Measurements from ENCODE around the gene CDCA4.

CDCA4 gene

GRCh38 chr14:104984056-104984894 is 36.6 kb downstream of the CDCA4 start:
- no peak for DNase-seq

GRCh38 chr14:104983231-104983721 is 37.6 kb downstream of the CDCA4 start:
- no peak for DNase-seq

GRCh38 chr14:104982548-104983230 is 38.2 kb downstream of the CDCA4 start:
- no peak for DNase-seq

DNA sequence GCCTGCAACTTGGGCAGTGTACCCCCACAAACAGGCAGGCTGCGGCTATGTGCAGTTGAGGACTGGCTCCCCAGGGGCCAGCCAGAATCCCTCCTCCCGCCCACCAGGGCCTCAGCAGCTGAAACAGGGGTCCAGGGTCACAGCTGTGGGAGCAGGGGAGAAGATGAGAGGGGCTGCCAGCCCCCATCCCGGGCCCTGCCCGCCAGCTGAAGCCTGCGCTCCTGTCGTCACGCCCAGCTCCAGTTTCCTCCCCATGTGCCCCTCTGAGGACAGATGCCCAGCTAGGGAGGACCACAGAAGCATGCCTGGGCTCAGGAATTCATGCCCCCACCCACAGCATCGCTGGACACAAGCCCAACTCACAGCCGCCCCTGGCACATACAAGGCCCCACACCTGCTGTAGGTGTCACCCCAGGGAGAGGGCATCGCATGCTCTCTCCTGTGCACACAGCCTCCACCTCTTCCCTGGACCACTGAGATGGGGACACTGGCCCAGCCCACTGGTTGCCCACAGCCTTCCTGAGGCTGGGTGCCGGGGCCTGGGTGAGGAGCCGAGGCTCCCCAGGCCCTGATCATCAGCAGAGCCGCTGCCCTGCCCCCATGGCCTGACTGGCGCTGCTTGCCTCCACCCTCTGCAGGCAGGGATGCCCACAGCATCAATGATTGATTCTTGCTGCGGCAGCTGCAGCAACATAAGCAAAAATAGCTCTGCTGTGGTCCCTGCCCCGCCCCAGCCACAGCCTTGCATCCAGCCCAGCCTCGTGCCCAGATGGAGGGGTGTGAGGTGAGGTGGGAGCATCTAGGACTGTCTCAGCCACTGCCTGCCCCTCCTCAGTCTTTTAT is 39.0 kb downstream of the CDCA4 start:
- no peak for DNase-seq

GRCh38 chr14:104980611-104981531 is 40.0 kb downstream of the CDCA4 start:
- no peak for DNase-seq

GRCh38 chr14:104979758-104980610 is 40.9 kb downstream of the CDCA4 start:
- no peak for DNase-seq

GRCh38 chr14:104978746-104979691 is 41.9 kb downstream of the CDCA4 start:
- no peak for DNase-seq

- peak; percentile 72 for DNase-seq
These were observed 42.9 kb downstream of the CDCA4 start, which contains the start of gene AHNAK2 for GRCh38 chr14:104977681-104978653. TSS of gene AHNAK2 (minus strand) at chr14:104978374. CDS start at chr14:104978237, 137 bp downstream.

DNA sequence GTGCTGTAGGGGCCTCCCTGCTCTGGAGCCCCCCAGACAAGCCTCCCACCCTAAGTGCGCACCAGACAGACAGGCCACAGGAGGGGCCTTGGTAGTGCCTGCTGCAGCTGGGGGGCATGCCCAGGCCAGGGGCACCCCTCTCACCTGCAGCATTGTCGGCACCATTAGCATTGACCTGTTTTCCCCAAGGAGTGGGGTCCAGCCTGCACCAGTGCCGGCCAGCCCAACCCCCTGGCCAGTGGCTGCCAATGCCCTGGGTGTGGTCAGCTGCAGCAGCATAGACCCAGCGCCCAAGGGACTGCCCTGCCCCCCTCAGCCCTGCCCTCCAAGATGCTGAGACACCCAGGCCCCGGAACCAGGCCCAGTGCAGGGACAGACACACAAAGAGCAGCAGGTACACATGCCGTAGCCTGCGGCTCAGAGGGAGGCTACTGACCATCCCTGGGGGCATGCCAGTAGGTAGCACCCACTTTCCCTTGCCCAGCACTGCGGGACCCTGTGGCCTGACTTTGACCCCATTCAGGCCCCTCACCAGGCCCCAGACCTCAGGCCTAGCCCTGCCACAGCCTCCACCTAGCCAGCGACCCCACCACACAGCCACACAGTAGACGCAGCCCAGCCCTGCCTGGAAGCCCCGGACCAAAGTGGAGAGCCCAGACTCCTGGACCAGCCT is 43.7 kb downstream of the CDCA4 start:
- DNase-seq, result no peak

GRCh38 chr14:104976198-104977007 is 44.5 kb downstream of the CDCA4 start:
- peak; percentile 78 for DNase-seq

- peak; percentile 28 for DNase-seq
These were observed 45.2 kb downstream of the CDCA4 start for GRCh38 chr14:104975481-104976197.

DNA sequence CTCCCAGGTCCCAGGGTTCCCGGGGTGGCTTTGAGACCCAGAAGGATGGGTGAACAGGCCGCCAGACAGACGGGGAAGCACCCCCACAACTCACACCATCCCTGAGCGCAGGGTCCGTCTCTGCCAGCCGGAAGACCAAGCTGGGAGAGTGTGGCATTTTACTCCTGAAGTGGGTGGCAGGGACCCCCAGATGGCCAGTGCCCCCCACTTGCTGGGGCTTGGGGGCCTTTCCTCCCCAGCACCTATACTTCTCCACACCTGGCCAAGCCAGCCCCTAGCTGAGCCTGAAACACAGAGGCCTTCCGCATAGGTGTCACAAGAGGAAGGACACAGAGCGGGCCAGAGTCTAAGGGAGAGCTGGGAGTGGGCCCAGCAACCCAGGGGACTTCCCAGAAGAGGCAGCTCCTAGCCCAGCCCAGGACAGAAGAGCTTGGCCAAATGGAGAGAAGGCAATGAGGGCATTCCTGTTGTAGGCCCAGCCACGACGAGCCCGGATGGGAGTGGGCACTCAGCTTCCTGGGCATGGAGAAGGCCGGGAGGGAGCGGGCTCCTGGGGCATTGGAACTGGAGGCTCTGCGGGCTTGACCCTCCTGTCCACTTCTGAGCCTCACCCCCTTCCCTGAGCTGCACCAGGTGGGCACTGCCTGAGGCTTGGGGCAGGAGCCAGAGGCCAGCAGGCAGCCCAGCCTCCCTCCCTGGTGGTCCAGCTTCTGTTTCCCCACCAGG is 46.1 kb downstream of the CDCA4 start:
- DNase-seq, result no peak

DNA sequence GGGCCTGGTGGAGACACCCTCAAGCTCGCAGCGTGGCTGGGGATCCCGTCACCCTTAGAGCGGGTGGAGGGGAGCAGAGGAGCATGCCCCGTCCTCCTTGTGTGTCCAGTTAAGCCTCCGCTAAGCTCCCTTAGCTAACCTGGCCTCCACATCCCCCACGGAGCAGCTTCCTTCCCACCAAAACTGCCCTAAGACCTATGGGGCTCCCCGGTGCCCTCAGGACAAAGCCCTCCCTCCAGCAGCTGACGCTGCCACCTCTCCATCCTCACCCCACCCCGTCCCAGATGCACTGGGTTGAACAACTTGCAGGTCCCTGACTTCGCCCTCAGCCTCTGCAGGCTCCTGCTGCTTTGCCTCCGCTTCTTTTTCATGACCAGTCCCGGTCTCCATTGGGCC is 46.7 kb downstream of the CDCA4 start:
- DNase-seq, result no peak

GRCh38 chr14:104973385-104974145 is 47.3 kb downstream of the CDCA4 start:
- DNase-seq, result no peak

DNA sequence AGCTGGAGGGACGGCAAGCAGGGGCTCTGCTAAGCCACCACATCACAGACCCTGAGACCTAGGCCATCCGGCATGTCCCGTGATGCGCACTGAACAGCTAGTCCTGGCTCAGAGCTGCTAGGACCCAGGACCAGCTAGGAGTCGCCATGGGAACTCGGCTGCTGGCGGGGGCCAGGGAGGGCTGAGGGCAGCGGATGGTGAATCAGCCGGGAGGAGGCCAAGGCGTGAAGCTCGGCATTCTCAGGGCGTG is 47.8 kb downstream of the CDCA4 start:
- DNase-seq, result no peak
